Measurements from ENCODE around the gene INPP5A.

GRCh38 chr10:132714986-132715775 is 177.6 kb downstream of the INPP5A start:
- TF ChIP-seq, protein P1, sequence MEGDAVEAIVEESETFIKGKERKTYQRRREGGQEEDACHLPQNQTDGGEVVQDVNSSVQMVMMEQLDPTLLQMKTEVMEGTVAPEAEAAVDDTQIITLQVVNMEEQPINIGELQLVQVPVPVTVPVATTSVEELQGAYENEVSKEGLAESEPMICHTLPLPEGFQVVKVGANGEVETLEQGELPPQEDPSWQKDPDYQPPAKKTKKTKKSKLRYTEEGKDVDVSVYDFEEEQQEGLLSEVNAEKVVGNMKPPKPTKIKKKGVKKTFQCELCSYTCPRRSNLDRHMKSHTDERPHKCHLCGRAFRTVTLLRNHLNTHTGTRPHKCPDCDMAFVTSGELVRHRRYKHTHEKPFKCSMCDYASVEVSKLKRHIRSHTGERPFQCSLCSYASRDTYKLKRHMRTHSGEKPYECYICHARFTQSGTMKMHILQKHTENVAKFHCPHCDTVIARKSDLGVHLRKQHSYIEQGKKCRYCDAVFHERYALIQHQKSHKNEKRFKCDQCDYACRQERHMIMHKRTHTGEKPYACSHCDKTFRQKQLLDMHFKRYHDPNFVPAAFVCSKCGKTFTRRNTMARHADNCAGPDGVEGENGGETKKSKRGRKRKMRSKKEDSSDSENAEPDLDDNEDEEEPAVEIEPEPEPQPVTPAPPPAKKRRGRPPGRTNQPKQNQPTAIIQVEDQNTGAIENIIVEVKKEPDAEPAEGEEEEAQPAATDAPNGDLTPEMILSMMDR (IDR thresholded peaks at IDR 0.05 in 8 of 11, conservative IDR thresholded peaks at IDR 0.05 in 3 of 11) = no peak
- no peak for TF ChIP-seq POLR2AphosphoS5 (IDR thresholded peaks at IDR 0.05)
